Measurements from ENCODE around the gene LRP4. TPM values are rescaled to one million over a fixed set of nuclear protein-coding genes. Genes with fewer than 3 reads are reported as not detected.

The LRP4 gene
- total RNA-seq, 1 donor from 2014 or later, result 10.1 TPM

GRCh38 chr11:46889689-46890475 lies 28.5 kb downstream of the LRP4 start:
- Histone ChIP-seq H3K27ac (no peak overlapping the region), H3K36me3 (peaks cover 0 to 11% of the 10 kb centered on the region in 2 donors), H3K9me3 (no peaks in the 10 kb centered on the region), H3K4me3 (no peak overlapping the region), H3K4me1 (no peaks in the 10 kb centered on the region), H3K27me3 (no peaks in the 10 kb centered on the region)
- intact Hi-C loops (cut with DNase I), result loop anchor here (2.0 to 10.0 kb wide), 2 partner anchors 263 to 465 kb away; partner anchors contain the start of gene MYBPC3
- no peak for TF ChIP-seq POLR2AphosphoS5 (IDR thresholded peaks at IDR 0.05; ENCODE audit: insufficient read depth in 1 of 2, low read depth in 1 of 2)
- peak; percentile 72 to 94 (median 88) for TF ChIP-seq CTCF (IDR thresholded peaks at IDR 0.05)
- no peak for DNase-seq (ENCODE audit: extremely low spot score in 2 of 2)

- Histone ChIP-seq H3K27ac (no peak overlapping the region), H3K36me3 (peaks cover 0 to 11% of the 10 kb centered on the region in 2 donors), H3K9me3 (no peaks in the 10 kb centered on the region), H3K4me1 (no peaks in the 10 kb centered on the region), H3K4me3 (no peak overlapping the region), H3K27me3 (no peaks in the 10 kb centered on the region)
- intact Hi-C loops (cut with DNase I), result loop anchor here (2.0 kb wide), 1 partner anchor 264 kb away; no protein-coding TSS in a partner anchor
- DNase-seq (ENCODE audit: extremely low spot score in 2 of 2), result no peak
- no peak for TF ChIP-seq POLR2A (IDR thresholded peaks at IDR 0.05)
- TF ChIP-seq POLR2AphosphoS5 (IDR thresholded peaks at IDR 0.05; ENCODE audit: insufficient read depth in 1 of 2, low read depth in 1 of 2), result no peak
- no peak for TF ChIP-seq CTCF (IDR thresholded peaks at IDR 0.05)
These were observed 29.1 kb downstream of the LRP4 start for GRCh38 chr11:46889251-46889650.

GRCh38 chr11:46888636-46889035 lies 29.7 kb downstream of the LRP4 start:
- DNase-seq (ENCODE audit: extremely low spot score in 2 of 2), result no peak
- Histone ChIP-seq H3K36me3 (peaks cover 0 to 13% of the 10 kb centered on the region in 2 donors), H3K4me3 (no peak overlapping the region), H3K27ac (no peak overlapping the region), H3K27me3 (no peaks in the 10 kb centered on the region), H3K4me1 (no peaks in the 10 kb centered on the region), H3K9me3 (no peaks in the 10 kb centered on the region)
- TF ChIP-seq CTCF (IDR thresholded peaks at IDR 0.05) (no peak), POLR2AphosphoS5 (IDR thresholded peaks at IDR 0.05; ENCODE audit: insufficient read depth in 1 of 2, low read depth in 1 of 2) (no peak), POLR2A (IDR thresholded peaks at IDR 0.05) (no peak)
- intact Hi-C loops (cut with DNase I), result loop anchor here (2.0 kb wide), 1 partner anchor 264 kb away; no protein-coding TSS in a partner anchor

- H3K27me3 ChIP-seq, result no peaks in the 10 kb centered on the region
- no peaks in the 10 kb centered on the region for H3K9me3 ChIP-seq
- H3K27ac ChIP-seq, result no peak overlapping the region
- H3K36me3 ChIP-seq, result peaks cover 0 to 14% of the 10 kb centered on the region in 2 donors
- intact Hi-C loops (cut with DNase I), result no loop called here
- no peak for TF ChIP-seq CTCF (IDR thresholded peaks at IDR 0.05)
- no peak for TF ChIP-seq POLR2AphosphoS5 (IDR thresholded peaks at IDR 0.05; ENCODE audit: insufficient read depth in 1 of 2, low read depth in 1 of 2)
- no peak for TF ChIP-seq POLR2A (IDR thresholded peaks at IDR 0.05)
- H3K4me1 ChIP-seq, result no peaks in the 10 kb centered on the region
- DNase-seq (ENCODE audit: extremely low spot score in 2 of 2), result no peak
- H3K4me3 ChIP-seq, result no peak overlapping the region
These were observed 32.1 kb downstream of the LRP4 start for GRCh38 chr11:46886211-46886610.

GRCh38 chr11:46879056-46879585 lies 39.2 kb downstream of the LRP4 start:
- H3K4me3 ChIP-seq, result no peak overlapping the region
- no peaks in the 10 kb centered on the region for H3K27me3 ChIP-seq
- intact Hi-C loops (cut with DNase I), result no loop called here
- no peaks in the 10 kb centered on the region for H3K9me3 ChIP-seq
- DNase-seq (ENCODE audit: extremely low spot score in 2 of 2), result peak in 1 of 2 donors; percentile 65
- no peak overlapping the region for H3K27ac ChIP-seq
- TF ChIP-seq POLR2AphosphoS5 (IDR thresholded peaks at IDR 0.05; ENCODE audit: insufficient read depth in 1 of 2, low read depth in 1 of 2) (no peak), CTCF (IDR thresholded peaks at IDR 0.05) (no peak), POLR2A (IDR thresholded peaks at IDR 0.05) (no peak)
- H3K36me3 ChIP-seq, result peaks cover 0 to 40% of the 10 kb centered on the region in 2 donors
- no peaks in the 10 kb centered on the region for H3K4me1 ChIP-seq

All from vagina (tissue), 2 donors.